GM21360 (cell line): ENCODE results near the gene PRUNE1.
A peak's percentile ranks its signal among the peaks of the same experiment; 100 is the strongest.

Experiments used
- ATAC-seq: cut with Tn5 transposase; IDR thresholded peaks from one replicate; pipeline ENCODE4 v1.9.1; 2021; ENCODE audit warnings: mild to moderate bottlenecking, moderate library complexity; ENCODE audit not compliant: unreplicated experiment

The PRUNE1 gene

DNA sequence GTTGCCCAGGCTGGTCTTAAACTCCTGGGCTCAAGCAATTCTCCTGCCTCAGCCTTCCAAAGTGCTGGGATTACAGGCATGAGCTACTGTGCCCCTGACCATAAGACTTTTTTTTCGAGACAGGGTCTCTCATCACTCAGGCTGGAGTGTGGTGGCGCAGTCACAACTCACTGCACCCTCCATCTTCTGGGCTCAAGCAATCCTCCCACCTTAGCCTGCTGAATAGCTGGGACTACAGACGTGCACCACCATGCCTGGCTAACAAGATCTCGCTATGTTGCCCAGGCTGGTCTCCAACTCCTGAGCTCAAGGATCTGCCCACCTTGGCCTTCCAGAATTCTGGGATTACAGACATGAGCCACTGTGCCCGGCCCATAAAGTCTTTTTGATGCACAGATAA lies 41.2 kb downstream of the PRUNE1 start:
- no peak for ATAC-seq

DNA sequence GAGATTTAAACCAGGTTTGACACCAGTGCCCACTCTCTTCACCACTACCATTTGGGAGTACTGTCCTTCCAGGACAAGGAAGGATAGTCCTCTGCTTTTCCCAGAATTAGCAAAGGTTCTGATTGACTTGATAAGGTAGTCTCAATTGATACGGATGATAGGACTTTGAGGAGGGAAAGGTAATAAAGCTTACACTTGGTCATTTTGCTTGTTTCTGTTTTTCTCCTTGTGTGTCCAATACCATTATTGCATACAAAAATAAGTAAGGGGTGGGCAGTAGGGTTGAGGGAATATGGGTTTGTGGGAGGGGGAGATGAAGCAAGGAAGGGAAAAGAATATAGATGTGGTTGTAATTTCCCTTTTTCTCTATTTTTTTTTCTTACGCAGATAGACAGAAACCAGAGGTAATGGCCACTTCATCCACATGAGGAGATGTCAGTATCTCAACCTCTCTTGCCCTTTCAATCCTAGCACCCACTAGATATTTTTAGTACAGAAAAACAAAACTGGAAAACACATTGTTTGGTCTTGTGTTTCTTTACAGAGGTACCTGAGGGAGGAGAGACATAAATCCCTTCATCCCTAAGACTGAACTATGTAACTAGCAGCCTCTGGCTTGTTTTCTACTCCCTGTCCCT lies 41.9 kb downstream of the PRUNE1 start:
- no peak for ATAC-seq

DNA sequence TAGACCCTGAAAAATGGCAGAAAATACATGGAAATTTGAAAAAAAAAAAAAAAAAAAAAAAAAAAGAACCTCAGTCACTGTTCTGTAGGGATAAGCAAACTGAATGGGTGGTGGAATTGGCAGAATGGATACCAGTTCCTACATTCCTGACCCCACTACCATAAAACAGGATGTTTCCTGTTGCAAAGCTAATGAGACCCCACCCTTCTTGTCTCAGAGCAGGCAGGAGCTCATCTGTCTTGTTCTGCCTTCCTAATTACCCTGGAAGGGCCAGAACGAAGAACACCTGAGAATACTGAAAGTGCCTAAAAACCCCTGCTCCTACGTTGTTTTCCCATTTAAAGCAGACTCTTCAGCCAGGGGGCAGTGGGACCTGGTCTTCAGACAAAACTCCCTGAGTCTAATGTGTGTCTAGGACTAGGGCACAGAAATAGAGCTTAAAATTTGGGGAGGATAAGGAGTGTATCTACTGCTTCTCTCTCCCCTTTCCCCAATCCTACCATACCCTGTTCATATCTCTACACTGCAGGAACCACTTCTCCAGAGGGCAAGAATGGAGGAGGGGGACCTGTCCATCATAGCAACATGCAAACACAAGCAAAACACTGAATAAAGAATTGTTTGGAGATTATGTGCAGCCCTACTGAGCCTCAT lies 43.2 kb downstream of the PRUNE1 start:
- ATAC-seq: no peak

DNA sequence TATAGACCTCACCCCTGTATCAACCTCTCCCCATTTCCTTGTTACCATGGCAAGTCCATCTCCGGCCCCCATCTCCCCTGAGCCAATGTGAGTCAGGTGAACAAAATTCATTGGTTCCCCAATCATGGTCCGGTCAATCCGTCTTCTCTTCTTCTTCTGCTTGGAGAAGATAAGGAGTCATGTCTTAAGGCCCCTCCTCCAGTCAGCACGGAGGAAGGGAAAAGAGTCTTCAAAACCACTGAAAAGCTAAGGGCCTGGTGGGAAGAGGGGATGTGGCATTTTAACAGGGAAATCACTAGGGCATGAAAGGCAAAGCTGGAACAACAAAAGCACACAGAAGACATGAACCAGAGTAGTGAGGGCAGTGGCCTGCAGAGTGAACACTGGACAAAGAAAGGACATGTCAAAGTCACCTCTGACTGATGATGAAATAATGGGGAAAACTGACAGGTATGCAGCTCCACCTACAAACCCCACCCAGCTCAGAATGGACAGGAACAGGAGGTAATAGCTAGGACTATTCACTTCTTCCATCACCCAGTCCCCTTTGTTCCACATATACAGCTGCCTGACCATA lies 46.8 kb downstream of the PRUNE1 start:
- no peak for ATAC-seq

DNA sequence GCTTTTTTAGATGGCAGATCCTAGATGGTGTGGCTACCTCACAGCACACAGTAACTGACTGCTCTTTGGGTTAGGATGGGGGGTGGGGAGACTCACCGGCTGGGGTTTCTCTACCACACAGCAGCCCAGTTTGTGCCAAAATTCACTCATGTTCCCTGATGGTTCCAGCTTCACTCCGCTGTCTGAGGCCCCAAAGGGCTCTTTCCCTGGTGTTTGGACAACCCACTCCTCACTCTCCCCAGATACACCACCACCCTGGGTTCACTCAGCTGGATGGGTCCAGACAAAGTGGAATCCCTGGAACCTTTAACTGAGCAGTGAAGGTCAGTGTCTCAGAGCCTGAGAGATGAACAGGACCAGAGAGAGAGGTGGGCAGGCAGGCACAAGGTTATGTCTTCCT lies 47.3 kb downstream of the PRUNE1 start:
- ATAC-seq: no peak

DNA sequence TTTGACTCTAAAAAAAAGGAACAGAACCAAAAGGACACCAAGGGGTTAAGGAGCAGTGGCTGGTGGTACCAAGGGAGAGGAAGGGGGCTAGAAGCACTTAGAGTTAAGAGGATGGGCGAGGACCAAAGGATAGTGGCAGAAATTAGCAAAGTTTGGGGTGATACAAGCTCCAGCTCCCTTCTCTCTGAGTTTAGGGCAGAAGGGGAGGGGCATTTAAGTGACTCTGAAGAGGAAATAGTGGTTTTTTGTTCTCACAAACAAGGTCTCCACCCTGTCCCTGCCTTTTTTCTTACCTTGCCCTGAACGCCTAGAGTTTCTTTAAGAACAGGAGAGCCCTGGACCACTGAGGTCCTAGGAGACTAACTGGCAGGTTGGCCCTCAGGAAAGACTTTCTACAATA lies 47.9 kb downstream of the PRUNE1 start:
- no peak for ATAC-seq

DNA sequence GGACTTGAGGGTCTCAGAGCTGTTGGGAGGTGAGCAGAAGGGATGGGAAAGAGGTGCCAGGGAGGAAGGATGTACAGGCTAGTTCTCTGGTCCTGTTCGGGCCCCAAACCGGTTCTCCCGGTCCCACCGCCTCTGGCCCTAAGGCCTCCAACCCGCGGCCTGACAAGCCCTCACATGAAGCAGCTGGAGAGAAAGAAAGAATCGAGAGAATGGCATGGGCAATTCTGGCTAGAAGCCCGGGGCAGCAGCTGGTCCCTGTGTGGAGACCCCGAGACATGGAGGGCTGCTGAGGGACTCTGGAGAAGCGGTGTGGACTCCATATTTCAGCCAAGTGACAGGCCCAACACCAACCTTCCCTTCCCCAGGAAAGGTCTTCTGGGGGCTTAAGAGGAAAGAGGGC lies 50.4 kb downstream of the PRUNE1 start:
- ATAC-seq: no peak

DNA sequence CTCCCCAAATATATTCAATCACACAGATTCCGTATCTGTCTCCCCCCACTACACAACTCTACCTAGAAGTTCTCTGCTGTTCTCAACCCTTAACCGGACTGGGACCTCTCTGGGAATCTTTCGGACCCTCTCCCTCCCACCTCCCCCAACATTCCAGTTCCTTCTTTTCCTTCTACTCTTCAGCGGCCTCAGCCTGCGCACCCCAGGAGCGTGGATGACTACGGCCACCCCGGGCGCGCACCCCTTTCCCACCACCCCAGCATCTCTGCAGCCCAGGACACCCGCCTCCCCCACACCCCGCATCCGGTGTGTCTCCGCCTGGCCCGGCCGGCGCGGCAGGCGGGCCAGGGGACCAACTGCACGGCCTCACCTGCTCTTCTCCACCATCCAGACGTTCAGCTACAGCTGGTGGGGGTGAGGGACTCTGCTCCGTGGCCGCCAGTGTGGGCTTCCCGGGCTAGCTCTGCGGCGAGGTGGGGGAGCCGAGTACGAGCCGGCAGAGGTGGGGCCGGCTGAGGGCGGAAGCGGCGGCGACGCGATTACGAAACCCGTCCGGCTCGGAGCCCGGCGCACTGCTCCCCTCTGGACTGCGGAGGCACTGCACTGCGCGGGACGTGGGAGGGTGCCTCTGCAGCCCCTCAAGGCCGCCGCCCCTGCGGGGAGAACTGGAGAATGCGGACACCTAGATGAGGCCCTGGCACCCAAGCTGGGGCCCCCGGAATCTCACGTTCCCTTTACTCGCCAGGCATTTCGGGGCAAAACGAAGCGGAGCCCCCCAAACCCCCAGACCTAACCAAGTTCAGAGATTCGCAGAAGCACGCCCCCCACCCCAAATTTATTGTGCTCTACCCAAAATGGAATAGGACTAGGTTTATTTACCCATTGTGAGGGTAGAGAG lies 51.1 kb downstream of the PRUNE1 start, which contains the start of gene CDC42SE1:
Gene CDC42SE1, minus strand, starts transcription at position 514 of the 898 bp plus-strand sequence. CDS start 3,892 bp downstream, outside the sequence.
- peak; percentile 65 for ATAC-seq

DNA sequence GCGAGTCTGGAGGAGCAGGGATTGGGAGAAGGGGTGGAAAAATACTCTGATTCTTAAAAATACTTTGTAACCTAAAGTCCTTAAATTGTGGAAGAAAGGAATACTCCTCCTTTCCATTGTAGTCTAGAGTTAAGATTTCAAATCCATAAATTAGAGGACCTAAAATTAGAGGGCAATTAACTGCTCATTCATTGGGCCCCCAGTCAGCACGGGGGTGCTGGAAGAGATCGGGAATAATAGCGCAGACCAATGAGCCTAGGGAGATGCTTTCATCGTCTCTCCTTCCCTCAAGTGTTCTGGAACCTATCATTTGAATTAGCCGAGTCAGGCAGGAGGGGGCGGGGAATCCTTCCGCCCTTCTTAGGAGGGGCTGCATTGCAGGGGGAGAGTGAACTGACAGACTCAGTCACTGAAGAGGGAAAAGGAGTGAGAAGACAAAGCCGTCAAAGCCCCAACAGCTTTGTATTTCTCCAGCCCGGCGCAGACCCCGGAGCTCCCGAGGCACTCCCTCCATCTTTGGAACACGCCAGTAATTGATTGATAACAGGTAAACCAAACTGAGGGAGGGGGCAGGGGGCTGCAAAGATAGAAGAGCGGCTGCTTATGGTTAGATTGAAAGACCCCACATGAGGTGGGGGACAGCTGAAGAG lies 51.9 kb downstream of the PRUNE1 start, which contains the start of gene MLLT11:
Gene MLLT11, plus strand, starts transcription at position 391 of the 650 bp plus-strand sequence. CDS start 6,828 bp downstream, outside the sequence.
- no peak for ATAC-seq

DNA sequence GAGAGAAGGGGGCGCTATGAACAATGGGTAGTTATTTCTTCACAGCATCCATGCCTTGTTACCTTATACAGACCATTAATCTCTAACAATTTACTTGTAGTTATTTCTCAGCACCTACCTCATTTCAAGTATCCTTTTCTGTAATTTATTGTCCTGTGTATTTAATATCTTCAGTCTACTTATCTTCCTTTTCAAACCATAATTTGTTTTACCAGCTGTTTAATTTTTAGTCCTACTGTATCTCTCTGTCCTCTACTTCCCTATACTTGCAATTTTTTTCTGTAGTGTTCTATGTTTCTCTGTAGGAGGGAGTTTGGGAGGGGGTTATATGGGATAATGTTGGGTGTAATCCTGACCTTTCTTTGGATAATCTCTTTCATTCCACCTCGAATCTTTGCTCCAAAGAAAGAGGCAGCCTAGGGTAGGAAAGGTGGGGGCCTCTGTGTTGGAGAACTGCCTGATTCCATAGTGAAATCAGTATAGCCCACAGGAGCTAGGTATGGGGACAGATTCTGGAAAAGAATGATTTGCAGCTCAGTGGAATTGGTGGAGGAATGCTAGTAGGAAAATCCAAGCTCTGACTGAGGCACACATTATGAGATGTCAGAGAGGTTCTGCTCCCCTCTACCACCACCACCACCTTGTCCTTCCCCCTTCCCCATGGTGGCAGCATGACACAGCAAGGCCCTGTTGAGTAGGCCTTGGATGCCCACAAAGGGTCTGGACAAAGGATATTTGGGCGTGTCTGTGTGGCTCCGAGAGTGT lies 52.6 kb downstream of the PRUNE1 start:
- no peak for ATAC-seq

DNA sequence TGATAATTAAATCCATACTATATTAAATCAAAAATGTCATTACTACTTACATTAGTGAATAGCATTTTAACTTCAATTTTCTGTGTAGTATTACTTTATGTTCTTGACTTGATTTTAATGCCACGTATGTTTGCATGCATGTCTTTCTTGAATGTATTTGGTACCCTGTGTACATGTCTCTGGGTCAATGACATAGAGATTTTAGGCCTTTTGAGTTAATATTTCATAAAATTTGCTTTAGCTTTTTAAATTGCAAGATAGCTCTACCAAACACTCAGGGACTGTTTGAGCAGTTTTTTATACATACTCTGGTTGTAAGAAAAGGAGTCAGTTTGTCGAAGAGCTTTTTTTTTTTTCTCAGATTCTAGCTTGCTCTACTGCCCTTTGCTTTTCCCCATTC lies 53.5 kb downstream of the PRUNE1 start:
- no peak for ATAC-seq

DNA sequence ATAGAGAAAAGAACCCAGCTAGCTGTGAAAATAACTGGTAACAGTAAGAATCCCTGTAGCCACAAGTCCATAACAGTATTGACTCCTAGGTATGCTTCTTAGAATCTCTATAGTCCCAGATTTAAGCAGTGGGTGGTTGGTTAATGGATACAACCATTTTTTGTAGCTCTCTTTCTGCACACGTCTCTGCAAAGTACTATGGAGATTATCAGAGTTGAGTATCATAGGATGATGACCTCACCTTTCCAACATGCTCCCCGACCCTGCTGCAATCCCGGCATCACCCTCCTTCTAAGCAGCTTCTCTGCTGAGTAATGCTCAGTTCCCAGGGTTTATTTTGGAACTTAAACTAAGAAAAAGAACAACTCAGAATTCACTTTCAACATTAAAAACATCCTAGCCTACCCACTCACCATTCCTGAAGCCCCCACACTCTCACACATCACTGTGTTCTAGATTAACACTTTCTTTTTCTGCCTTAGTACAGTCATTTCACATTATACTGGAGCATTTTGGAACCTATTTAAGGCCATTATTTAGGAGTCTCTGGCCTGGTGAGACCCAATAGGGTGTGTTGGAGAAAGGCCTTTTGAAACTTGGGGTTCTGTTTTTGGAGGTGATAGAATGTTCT lies 54.6 kb downstream of the PRUNE1 start:
- no peak for ATAC-seq

DNA sequence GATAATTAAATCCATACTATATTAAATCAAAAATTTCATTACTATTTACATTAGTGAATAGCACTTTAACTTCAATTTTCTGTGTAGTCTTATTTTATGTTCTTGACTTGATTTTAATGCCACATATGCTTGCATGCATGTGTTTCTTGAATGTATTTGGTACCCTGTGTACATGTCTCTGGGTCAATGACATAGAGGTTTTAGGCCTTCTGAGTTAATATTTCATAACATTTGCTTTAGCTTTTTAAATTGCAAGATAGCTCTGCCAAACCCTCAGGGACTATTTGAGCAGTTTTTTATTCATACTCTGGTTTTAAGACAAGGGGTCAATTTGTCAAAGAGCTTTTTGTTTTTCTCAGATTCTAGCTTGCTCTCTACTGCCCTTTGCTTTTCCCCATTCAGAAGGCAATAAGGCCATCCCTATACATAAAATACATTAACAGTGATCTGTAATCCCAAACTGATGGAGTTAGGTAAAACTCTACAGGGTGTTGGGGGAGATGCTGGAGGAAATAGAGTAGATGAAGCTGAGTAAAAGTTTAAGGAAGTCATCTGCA lies 56.9 kb downstream of the PRUNE1 start:
- no peak for ATAC-seq

DNA sequence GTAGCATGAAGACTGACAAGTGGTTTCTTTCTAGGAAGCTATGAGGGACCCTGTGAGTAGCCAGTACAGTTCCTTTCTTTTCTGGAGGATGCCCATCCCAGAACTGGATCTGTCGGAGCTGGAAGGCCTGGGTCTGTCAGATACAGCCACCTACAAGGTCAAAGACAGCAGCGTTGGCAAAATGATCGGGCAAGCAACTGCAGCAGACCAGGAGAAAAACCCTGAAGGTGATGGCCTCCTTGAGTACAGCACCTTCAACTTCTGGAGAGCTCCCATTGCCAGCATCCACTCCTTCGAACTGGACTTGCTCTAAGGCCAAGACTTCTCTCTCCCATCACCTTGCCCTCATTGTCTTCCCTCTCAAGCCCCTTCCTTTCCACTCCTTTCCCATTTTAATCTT lies 58.9 kb downstream of the PRUNE1 start:
- no peak for ATAC-seq

DNA sequence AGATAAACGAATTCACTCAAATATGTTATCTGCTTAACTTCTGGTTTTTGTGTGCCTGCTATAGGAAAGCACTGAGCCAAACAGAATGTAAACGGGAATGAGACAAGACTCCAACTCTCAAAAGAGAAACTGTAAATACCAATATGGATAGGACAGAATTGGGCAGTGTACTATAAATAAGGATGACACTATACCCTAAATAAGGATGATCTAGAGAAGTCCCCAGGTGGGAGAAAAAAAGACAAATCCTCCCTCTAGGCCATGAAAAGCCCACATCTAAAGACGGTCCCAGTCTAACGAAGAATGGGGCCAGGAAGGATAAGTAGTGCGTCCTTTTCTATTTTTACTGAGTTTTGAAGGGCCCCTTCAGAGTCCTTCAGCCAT lies 60.8 kb downstream of the PRUNE1 start:
- no peak for ATAC-seq

DNA sequence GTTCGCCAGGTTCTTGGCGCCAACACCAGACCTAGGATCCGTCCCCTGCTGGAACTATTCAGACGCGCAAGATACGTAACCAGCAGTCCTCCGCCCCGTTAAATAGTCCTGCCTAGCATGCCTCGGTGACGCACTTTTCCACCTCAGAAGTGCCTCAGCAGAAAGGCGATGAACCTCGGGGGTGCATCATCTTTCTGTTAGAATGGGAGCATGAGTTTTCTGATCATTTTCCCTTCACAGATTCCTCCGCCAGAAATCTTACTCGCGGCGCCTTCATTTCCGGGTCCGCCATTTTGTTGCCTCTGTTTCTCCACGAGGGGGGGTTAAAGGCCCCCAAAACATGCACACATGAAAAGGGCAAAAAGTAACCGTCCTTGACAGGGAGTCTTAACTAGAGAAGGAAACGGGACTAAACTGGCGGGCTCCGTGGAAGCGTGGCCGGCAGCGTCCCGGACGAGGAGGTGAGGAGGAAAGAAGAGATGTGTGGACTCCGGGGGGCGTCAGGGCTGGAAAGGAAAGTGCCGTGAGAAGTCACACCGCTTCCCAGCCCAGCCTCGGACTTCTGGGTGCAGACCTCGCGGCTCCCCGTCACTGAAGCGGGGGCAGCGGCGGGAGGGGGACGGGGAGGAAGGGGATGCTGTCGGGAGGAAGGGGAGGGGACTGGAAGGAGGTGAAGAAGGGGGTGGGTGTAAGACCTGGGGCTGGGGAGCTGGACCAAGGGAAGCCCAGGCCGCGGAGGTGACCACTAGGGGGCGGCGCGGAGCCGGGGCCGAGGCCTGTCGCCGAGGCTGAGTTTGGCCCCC lies 62.4 kb downstream of the PRUNE1 start, which contains the start of gene GABPB2:
Gene GABPB2, plus strand, starts transcription at position 288 of the 803 bp plus-strand sequence. CDS start 17,429 bp downstream, outside the sequence.
- ATAC-seq: peak; percentile 74

DNA sequence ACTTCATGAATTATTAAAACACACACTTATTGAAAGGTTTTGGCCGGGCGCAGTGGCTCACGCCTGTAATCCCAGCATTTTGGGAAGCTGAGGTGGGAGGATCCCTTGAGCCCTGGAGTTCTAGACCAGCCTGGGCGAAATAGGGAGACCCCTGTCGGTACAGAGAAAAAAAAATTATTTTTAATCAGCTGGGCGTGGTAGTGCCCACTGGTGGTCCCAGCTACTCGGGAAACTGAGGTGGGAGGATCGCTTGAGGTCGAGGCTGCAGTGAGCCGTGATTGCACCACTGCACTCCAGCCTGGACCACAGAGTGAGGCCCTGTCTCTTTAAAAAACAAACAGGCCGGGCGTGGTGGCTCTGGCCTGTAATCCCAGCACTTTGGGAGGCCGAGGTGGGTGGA lies 64.0 kb downstream of the PRUNE1 start:
- ATAC-seq: no peak
